Fibroblast of mammary gland (primary cell): ENCODE measurements around the gene PEX3.
A peak's percentile ranks its signal among the peaks of the same experiment; 100 is the strongest.

ENCODE experiments used
- DNase-seq: peaks from one replicate; pipeline ENCODE4 v3.0.0-alpha.2; 2010; ENCODE audit warnings: low read depth
- H3K4me3 ChIP-seq: 2 replicates; pipeline ENCODE4 v1.5.1; 2011; ENCODE audit warnings: low read depth, mild to moderate bottlenecking, low read length, moderate library complexity; ENCODE audit not compliant: control insufficient read depth
- CTCF ChIP-seq: conservative IDR thresholded peaks from 2 replicates; pipeline ENCODE4 v1.5.1; 2011; ENCODE audit warnings: low read depth, low read length, inconsistent platforms; ENCODE audit not compliant: control insufficient read depth, insufficient read depth

Gene PEX3

DNA sequence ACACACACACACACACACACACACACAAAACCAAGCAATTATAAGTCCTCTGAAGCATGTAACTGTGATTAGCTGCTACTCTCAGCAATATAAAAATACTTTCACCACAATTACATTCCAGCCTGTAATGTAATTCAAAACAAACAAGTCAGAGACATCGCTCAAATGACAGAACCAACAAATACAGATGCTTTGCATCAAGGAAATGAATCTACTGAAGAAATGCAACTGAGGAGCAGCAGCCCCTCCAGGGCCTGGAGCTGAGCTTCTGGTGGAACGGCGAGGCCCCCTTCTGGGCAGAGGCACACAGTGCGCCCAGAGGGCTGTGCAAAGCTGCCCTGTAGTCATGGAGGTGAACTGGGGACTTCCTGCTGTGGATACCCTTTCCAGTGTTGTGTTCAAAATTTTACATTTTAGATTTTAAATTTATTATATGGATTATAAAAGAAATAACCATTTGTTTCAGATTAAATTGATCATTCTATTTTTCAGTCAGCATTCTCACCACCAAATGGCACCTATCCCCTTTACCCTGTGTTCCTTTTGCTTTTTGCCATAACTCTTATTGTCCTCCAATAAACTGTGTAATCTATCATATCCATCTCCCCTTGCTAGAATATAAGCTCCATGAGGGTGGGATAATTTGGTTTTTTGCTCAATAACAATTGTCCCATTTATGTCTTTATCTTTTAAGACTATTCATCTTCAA, 23.3 kb upstream of the PEX3 start:
- no peak overlapping the region for H3K4me3 ChIP-seq
- peak; percentile 99 for TF ChIP-seq CTCF
- peak; percentile 86 for DNase-seq

- no peak for DNase-seq
- H3K4me3 ChIP-seq: no peak overlapping the region
- no peak for TF ChIP-seq CTCF
These were observed 20.6 kb upstream of the PEX3 start for GRCh38 chr6:143429970-143430369.

GRCh38 chr6:143431226-143431625, 19.4 kb upstream of the PEX3 start:
- no peak overlapping the region for H3K4me3 ChIP-seq
- no peak for TF ChIP-seq CTCF
- DNase-seq: no peak

DNA sequence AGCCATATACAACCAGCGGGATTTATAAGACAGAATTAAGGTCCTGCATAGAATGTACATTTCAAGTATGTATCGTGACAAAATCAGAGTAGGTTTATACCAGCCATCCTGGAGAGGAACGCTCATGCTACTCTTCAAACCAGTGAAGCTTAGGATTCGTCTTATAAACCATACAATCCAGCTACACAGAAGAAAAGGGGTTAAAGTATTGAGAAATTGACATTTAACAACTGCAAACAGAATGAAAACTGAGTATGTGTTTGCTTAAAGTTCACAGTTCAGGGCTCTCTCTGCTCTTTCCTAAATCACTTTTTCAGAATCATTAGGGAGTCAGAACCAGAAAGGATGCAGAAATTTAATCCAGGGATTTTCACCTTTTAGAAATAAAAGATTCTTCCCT, 18.0 kb upstream of the PEX3 start:
- H3K4me3 ChIP-seq: no peak overlapping the region
- no peak for TF ChIP-seq CTCF

GRCh38 chr6:143441010-143441409, 9.6 kb upstream of the PEX3 start:
- DNase-seq: no peak
- no peak overlapping the region for H3K4me3 ChIP-seq
- no peak for TF ChIP-seq CTCF

More for the DNA sequence above, 18.0 kb upstream of the PEX3 start:
- DNase-seq: no peak

DNA sequence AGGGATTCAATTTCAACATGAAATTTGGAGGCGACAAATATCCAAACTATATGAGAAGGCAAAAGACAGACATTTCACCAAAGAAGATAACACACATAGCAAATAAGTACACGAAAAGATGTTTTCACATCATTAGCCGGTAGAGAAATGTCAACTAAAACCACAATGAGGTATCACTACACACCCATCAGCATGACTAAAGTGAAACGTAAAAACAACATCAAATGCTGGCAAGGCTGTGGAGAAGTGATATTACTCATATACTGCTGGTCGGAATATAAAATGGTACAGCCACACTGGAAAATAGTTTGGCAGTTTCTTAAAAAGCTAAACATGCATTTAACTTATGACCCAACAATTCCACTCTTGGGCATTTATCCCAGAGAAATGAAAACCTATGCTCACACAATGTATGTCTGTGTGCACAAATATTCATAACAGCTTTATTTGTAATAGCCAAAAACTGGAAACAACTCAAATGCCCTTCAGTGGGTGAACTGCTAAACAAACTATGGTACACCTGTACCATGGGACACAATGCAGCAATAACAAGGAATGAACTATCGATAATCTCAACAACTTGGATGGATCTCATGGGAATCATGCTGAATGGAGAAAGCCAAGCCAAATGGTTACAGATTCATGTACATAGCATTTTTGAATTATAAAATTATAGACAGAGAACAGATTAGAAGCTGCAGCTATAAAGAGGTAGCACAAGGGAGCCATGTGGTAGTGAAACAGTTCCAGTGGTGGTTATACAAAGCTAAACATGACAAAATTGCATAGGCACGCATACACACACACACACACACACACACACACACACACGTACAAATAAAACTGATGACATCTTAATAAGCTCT, 8.7 kb upstream of the PEX3 start:
- peak; percentile 88 for DNase-seq
- TF ChIP-seq CTCF: no peak

More for the DNA sequence above, 8.7 kb upstream of the PEX3 start:
- no peak overlapping the region for H3K4me3 ChIP-seq
